NCI-H1105 (cell line): Measurements from ENCODE around the gene TPSG1.
"Not testable (repeated sequence)": the region's sequence is repeated elsewhere in the genome, so short reads cannot be mapped to it uniquely, and the experiment has no call there.

Experiments used
- DNase-seq: peaks from one replicate; lab custom pipeline; 2025; lab: John Stamatoyannopoulos, UW

TPSG1 gene

DNA sequence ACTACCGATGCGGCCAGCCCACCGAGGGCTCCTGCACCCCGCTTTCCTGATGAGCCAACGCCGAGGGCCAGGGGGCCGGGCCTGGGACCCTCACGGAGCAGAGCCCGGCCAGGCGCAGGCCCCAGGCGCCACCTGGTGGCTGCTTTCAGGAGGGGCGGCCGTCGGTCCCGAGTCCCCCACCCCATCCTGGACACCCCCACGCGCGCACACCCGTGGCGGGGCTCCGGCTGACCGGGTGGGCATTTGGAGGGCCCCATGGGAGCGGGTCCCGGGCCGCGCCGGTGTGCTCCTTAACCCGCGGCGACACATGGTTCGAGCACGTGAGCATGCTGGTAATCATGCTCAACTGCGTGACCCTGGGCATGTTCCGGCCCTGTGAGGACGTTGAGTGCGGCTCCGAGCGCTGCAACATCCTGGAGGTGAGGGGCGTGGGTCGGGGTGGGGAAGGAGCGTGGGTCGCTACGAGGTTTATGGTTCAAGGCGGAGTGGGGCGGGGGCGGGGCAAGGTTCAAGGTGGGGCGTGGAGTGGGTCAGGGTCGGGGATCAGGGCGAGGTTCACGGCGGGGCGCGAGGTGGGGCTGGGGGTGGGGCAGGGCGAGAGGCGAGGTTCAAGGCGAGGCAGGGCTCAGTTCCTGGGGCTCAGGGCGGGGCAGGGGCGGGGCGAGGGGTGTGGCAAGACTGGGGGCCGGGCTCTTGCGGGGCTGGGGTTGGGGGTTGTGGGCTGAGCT, 30.2 kb downstream of the TPSG1 start:
- no peak for DNase-seq

DNA sequence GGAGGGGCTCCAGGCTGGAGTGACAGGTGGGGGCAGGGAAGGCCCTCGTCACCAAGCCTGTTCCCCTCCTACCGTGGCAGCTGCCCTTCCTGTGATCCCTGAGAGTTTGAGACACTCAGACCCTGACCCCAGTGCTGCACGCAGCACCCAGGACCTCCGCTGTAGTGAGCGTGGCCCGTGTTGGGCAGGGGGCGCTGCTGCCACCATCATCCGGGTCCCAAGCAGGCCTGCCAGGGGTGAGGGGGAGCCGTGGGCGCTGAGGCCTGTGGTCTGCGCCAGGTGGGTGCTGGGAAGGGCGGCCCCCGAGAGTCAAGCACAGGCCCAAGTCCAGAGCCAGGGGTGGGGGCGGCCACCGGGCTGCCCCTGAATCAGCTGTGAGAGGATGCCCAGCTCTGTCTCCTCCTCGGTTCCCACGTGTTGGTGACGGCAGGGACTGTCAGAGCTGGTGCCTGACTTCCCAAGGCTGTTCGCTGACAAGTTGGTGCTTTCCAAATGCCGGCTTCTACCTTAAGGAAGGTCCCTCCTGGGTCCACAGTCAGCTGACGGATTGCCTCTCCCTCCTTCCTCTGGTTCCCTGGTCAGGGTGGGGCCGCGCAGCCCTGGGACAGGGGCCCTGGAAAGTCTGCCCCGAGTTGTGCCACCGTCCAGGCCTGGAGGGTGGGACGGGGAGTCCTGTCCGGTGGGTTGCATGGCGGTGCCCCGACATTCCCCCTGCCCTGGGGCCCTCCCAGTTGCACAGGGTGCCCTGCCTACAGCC, 31.1 kb downstream of the TPSG1 start:
- DNase-seq, result no peak

DNA sequence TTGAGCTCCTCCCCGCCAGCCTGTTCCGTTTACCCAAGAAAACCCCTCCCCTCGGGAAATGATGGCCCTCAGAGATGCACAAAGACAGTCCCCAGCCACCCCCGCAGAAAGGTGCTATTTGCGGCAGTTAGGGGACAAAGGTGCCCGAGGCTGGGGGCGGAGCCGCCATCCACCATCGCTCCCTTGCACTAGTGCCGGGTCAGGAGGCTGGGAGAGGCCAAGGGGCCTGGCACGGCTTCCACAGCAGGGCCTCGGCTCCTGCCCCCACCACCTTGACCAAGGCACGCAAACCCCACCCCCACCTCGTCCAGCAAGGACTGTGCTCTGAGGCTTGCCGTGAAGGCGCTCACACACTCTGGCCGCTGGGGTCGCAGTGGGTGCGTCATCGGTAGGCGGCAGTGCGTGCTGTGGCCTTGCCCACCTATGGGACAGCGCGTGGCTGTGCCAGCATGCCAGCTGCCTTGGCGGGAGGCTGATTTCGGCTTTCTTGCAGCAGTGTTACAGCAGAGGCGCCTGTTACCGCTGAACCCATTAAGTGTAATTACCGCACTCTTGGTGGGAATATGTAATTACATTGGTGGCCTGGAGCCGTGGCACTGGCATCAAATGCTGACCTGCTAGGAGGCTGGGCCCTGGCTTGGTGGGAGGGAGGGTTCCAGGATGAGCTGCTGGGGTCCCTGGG, 31.8 kb downstream of the TPSG1 start:
- no peak for DNase-seq

DNA sequence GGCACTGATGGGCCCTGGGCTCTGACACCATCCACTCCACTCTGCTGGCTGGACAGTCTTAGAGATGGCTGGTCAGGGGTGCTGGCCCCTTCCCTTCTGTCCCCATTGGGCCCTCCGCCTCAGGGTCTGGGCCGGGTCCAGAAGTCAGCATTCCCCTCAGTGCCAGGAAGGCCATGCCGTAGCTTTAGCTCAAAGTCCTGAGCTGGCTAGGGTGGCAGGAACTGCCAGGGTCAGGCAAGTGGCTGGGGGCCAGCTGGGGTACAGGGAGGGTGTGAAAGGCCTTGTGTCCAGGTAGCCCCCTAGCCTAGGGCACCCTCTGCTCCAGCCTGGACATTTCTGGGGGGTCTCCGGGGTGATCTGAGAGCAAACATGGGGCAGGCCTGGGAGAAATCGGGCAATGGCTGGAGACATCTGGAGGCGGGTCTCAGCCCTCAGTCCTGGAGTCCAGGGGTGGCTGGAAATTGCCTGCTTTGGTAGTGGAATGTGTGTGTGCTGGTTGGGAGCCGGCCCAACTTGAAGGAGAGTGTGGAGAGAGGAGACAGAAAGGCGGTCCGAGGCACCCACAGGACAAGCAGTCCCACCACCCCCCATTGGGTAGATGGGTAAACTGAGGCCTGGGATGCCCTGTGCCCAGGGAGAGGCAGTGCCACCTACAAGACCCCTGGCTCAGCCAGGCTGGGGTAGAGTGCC, 32.5 kb downstream of the TPSG1 start:
- no peak for DNase-seq

DNA sequence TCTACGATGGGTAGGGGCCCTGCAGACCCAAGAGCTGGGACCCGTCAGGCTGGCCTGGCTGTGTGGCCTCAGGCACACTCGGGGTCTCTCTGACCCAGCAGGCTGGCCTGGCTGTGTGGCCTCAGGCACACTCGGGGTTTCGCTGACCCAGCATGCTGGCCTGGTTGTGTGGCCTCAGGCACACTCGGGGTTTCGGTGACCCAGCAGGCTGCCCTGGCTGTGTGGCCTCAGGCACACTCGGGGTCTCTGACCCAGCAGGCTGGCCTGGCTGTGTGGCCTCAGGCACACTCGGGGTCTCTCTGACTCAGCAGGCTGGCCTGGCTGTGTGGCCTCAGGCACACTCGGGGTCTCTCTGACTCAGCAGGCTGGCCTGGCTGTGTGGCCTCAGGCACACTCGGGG, 34.3 kb downstream of the TPSG1 start:
- not testable (repeated sequence) for DNase-seq

DNA sequence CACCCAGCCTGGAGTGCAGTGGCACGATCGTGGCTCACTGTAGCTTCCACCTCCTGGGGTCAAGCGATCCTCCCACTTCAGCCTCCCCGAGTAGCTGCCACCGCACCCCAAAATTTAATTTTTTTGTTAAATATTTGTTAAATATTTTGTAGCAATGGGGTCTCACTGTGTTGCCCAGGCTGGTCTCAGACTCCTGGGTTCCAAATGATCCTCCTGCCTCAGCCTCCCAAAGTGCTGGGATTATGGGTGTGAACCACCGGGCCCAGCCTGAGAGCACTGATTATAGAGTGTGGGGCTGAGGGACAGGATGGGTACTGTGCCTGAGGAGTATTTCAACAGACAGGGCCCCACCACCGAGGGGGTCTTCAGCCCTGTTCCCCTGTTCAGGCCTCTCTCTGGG, 35.6 kb downstream of the TPSG1 start:
- DNase-seq, result no peak

DNA sequence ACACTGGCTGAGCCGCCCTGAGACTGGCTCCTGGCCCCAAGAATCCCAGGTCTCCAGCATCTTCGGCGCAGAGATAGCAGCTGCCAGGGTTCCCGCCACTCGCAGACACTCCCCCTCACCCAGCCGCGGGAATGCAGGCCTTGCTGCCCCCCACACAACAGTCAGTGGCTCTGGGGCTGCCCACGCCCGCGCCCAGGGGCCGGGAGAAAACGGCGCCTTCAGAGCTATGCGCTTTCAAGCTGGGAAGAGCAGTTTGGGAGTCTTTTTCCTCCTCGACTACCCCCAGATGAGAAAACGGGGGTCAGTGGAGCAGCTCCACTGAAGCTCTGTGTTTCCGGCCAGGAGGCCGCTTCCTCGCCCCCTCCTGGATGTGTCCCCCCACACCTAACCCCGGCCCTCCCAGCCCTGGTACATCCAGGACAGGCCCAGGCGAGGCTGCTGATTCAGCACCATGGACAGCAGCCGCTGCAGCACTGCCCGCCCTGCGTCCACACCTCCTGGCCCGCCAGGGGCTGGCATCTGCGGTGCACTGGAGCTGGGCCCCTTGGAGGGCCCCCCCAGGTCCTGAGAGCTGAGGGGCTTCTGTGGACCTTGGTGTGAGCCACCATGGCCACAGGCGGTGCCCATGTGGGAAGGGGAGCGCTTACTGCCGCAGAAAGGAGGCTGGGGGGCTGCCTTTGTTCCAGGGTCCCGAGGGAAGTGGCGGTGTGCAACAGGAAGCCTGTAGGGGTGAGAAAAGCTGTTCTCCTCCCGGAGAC, 36.5 kb downstream of the TPSG1 start:
- DNase-seq, result no peak

DNA sequence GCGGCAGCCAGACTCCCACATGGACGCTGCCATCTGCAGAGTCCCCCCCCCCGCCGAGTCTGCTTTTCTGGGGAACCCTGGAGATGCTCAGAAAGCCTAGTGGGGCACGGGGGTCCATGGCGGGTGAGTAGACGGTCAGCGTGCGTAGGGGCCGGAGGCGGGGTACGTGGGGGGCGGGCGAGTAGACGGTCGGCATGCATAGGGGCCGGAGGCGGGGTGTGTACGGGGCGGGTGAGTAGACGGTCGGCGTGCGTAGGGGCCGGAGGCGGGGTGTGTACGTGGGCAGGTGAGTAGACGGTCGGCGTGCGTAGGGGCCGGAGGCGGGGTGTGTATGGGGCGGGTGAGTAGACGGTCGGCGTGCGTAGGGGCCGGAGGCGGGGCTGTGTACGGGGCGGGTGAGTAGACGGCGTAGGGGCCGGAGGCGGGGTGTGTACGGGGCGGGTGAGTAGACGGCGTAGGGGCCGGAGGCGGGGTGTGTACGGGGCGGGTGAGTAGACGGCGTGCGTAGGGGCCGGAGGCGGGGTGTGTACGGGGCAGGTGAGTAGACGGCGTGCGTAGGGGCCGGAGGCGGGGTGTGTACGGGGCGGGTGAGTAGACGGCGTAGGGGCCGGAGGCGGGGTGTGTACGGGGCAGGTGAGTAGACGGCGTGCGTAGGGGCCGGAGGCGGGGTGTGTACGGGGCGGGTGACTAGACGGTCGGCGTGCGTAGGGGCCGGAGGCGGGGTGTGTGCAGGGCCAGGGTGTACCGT, 39.4 kb downstream of the TPSG1 start:
- DNase-seq, result not testable (repeated sequence)

DNA sequence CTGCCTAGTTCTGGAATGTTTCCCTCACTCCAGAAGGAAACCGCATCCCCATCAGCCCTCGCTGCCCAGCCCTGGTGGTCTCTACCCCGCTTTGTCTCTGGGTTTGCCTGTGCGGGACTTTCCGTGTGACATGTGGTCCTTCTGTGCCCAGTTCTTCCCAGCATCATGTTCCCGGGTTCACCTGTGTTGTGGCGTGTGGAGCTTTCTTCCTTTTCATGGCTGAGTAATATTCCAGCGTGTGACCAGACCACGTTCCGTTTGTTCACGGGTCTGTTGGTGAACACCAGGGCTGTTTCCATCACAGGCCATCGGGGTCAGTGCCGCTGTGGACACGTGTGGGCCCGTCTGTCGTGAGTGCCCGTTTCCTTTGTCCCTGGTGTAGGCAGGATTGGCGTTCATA, 40.1 kb downstream of the TPSG1 start:
- DNase-seq, result no peak

DNA sequence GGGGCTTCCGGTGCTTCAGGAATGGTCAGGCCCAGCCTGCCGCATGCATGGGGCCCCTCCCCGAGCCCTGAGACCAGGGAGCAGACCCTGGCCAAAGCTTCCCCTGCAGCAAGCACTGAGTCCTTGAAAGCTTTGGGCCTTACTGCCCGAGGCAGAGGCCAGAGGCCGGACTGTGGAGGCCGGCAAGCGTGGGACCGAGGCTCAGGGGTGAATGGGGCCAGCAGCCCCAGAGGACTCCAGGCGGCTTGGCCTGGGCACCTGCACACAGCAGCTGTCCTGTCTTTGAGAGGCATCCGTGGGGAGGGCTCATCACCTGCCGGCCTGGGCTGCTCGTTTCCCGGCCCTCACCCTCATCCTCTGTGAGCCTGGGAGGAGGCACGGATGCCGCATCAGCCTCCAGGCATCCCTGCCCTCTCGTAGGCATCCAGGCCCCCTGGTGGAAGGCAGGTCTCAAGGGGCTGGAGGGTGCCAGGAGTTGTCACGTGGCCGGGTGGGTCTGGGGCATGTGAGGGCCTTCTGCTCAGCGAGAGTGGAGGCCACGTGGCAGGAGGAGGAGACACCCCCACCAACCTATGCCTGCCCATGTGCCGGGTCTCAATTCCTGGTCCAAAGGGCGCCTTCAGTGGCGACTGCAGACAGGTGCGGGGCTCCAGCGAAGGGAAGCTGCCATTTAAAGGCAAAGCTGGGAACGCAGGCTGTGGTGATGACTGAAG, 40.8 kb downstream of the TPSG1 start:
- DNase-seq, result no peak

DNA sequence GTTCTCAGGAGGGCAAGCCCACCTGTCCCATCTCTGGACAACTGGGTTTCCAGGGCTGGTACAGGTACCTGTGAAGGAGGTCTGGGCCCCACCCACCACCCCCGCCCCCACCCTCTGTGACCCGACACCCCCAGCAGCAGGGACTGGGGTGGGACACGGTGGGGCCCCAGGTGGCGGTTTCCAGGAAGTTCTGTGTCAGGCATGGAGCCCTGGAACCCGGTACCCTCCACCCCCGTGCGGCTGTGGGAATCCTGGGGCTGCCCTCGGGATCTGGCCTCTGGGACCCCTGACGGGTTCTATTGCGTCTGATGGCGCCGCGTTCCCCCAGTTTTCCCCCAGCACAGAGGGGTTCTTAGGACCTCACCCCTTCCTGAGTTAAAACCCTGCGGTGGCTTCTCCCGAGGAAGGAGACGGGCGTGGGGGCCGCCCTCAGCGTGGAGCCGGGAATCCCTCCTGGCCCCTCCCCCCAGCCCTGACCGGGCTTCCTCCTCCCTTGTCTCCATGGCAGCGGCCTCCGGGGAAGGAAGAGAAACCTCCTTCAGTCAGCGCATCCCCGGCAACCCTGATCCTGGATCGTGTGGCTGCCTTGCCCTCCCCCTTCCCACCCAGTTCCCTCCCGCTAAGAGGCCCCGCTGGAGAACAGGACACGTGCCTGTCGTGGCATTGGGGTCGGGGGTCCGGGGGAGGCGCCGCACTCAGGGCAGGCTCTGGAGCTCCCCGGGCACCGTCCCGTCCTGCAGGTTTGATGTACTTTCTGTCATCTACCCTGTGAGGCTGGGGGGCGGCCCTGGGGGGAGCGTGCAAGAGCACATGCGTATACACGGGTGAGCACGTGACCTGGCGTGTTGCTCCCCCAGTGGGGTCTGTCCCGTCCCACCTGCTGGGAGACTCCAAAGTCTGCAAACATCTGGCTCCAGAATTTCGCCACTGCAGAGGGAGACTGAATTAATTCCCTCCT, 41.8 kb downstream of the TPSG1 start:
- no peak for DNase-seq

DNA sequence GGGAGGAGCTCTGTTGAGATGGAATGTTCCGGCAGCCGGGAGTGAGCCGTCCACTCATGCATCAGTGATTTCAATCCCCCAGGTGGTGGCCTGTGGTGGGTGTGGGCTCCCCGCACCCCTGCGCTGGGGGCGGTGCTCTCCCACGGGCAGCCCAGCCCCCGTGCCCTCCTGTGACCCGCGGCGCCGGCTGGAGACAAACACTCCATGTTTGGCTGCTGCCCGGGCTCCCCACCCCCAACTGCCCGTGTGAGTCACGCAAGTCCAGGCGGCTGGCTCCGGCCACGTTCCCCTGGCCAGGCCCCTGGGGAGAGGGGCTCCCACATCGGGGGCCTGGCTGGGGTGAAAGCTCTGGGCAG, 42.8 kb downstream of the TPSG1 start:
- no peak for DNase-seq

DNA sequence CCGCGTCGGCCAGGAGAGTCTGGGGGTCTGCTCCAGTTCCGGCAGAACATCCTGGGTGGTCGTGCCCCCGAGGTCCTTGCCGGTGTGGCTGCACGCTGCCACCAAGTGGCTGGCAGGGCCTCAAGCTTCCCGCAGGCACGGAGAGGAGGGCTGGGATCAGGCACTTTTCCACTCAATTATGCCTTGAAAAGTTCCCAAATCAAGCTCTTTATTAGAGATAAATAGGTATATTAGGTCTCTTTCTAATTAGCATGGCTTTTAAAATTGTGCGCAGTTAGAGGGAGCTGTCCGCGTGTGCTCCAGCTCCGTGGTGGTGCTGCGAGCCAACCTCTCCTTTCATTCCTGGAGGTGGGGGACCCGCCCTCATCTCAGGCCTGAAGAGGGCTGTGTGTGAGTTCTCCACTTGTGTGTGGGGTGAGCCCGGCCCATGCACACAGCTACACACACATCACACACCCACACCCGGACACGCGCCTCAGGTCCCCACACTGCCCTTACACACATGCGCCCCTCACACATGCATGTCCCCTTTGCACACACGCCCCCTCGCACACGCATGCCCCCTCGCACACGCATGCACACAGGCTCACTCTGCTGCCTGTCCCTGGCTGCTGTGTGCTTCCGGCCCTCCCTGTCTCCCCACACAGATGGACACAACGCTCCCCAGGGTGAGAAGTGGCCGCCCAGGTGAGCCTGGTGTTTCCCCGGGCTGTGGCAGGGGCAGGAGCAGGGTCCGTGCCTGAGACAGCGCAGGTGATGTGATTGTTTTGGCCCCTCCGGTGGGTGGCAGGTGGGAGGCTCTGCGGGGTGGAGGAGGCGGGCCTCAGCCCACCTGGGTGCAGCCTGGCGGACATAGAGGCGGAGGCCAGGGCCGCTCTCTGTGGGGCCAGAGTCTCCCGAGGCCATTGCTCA, 43.4 kb downstream of the TPSG1 start:
- no peak for DNase-seq

DNA sequence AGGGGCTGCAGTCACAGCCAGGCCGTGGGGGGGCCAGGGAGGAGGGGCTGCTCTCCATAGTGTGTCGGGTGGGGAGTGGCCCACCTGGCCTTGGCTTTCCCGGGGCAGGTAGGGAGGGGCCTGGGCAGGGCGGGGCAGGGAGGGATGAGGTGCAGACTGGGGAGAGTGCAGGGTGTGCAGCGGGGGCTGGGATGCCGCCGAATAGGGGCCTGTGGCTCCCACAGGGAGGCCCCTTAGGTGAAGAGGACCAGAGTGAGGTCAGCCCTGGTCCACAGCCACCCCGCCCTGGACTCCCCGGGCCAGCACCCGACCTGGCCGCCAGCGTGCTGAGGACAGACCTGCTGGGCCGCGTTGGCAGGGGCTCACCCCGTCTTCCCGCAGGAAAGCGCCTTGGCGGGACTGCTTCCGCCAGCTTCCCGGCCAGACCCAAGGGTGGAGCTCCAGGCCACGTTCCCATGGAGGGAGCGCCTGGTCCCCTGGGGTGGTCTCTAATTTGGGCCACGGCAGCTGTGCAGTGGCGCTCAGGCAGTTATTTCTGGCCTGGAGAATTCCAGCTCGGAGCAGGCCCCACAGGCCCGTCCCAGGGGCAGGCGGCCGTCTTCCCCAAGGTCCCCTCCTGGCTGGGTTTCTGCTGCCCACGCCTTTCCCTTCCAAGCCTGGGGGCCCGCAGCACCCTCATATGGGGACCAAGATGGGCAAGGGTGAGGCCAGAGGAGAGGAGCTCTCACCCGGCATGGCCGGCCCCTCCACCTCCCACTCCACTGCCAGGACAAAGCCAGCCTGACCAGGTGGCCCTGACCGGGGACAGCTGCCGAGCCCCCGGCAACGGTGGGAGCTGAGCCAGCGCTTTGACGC, 44.3 kb downstream of the TPSG1 start:
- no peak for DNase-seq

DNA sequence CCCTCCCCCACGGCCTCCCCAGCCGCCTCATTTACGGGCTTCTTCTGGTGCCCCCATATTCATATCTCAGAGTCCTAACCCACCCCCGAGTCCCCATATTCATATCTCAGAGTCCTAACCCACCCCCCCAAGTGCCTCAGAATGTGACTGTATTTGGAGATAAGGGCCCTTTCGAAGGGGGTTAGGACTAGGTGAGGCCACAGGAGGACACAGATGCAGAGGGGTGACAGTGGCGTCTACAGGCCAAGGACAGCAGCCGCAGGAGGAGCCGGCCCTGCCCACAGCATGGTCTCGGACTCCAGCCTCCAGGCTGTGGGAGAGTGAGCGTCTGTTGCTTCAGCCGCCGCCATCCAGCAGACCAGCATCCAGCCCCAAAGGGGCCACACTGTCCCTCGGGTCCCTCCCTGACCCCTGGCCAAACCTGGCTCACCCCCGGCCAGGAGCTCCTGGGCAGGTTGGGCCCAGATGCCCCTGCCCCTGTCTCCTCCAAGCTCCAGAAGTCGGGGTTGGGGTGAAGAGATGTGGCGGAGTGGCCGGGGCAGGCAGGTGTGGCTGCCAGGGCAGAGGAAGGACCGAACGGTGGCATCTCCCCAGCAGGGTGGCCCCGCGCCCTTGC, 46.7 kb downstream of the TPSG1 start:
- no peak for DNase-seq

DNA sequence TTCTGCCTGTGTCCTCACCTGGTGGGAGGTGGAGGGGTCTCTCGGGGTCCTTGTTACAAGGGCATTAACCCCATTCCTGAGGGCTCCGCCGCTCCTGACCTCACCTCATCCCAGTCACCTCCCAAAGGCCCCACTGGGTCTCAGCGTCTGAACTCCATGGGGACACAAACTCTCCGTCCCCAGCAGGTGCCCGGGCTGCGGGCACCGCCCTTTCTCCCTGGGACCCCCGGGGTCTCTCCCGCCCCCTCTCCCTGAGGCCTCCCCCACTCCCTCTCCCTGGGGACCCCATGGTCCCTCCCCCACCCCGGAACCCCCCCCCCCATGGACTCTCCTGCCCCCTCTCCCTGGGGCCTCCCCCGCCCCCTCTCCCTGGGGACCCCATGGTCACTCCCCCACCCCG, 47.3 kb downstream of the TPSG1 start:
- DNase-seq, result no peak

DNA sequence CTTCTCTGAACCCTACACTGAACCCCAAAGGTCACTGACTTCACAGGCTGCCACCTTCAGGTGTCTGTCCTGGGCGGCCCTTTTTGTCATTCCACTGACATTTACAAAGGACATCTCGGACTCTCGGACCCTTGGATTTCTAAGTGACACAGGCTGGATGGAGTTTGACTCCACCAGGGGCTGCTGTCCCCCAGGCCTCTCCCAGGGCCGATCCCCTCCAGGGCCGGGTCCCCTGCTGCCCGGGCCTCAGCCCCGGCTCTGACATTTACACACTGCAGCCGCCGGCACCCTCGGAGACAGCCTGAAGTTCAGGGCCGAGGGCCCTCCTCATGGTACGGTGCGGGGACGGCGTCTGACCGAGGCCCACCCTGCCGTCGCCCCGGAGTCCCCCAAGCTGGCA, 48.0 kb downstream of the TPSG1 start:
- no peak for DNase-seq
